ENCODE measurements around the gene NRN1L. TPM values are rescaled to one million over a fixed set of nuclear protein-coding genes. Genes with fewer than 3 reads are reported as not detected.

NRN1L gene
- total and polyA plus RNA-seq, 2 donors (not counting 3 experiments of a cell fraction or from before 2014, with no cell fraction given) = 0.37 TPM; not detected in 1

GRCh38 chr16:67933805-67934204 is 49.1 kb downstream of the NRN1L start:
- Histone ChIP-seq H2AFZ (ENCODE audit: low read depth, low read length) (no peak overlapping the region), H4K20me1 (replicated peaks; ENCODE audit: control insufficient read depth, extremely low read depth, insufficient read depth, low read length) (no peaks in the 10 kb centered on the region), H3K36me3 (ENCODE audit: control insufficient read depth in 2 of 2, extremely low read depth in 1 of 2, insufficient read depth in 2 of 2, low read length in 2 of 2) (peaks cover 0 to 5% of the 10 kb centered on the region in 2 experiments), H3K9me3 (replicated peaks; ENCODE audit: control insufficient read depth, insufficient read depth, low read length) (no peaks in the 10 kb centered on the region), H3K4me1 (ENCODE audit: control insufficient read depth, extremely low read depth, insufficient read depth, low read length) (peaks cover 13% of the 10 kb centered on the region), H3K9me1 (replicated peaks; ENCODE audit: control insufficient read depth, extremely low read depth, insufficient read depth, low read length) (no peaks in the 10 kb centered on the region), H3K79me2 (ENCODE audit: control insufficient read depth, insufficient read depth, low read length) (no peaks in the 10 kb centered on the region), H3K27ac (ENCODE audit: insufficient read depth, low read depth, low read length) (no peak overlapping the region), H3K4me3 (replicated peaks in 1 of 3; ENCODE audit: insufficient read depth in 1 of 3, low read depth in 1 of 3, low read length in 3 of 3) (no peak overlapping the region), H3K27me3 (ENCODE audit: control insufficient read depth in 2 of 2, insufficient read depth in 2 of 2, low read length in 2 of 2) (no peaks in the 10 kb centered on the region), H3K4me2 (ENCODE audit: insufficient read depth, low read length) (no peak overlapping the region), H3K9ac (replicated peaks; ENCODE audit: extremely low read depth, insufficient read depth, low read length) (no peak overlapping the region)
- ChIA-PET POLR2A (no interaction called here), CTCF (interaction anchor here (0.9 to 5.7 kb wide), 7 partner anchors 9 to 413 kb away, joined by 3 to 42 read pairs (median 6); partner anchors contain the start of gene NRN1L)
- DNase-seq (ENCODE audit: low read depth, low spot score) = no peak
- BruUV-seq (replicated peaks) = no TSS peak
- no peak for FAIRE-seq
- dilution Hi-C loops (cut with MboI; ENCODE audit: extremely low pct_ligation_motif_present, low sequenced_read_pairs) (no loop called here), intact Hi-C loops (cut with micrococcal nuclease) (no loop called here)
- no peak for TF ChIP-seq EZH2 (IDR thresholded peaks at IDR 0.05; ENCODE audit: borderline replicate concordance, low read depth, low read length, severe bottlenecking)
- no peak for TF ChIP-seq FOS (IDR thresholded peaks at IDR 0.05; ENCODE audit: borderline replicate concordance, insufficient read depth, low read length)
- no peak for TF ChIP-seq POLR2AphosphoS5 (IDR thresholded peaks at IDR 0.05; ENCODE audit: insufficient read depth, low read depth, low read length)
- TF ChIP-seq CTCF (IDR thresholded peaks at IDR 0.05; ENCODE audit: extremely low read depth in 1 of 2, insufficient read depth in 1 of 2, low read depth in 1 of 2, low read length in 2 of 2) = no peak
- TF ChIP-seq POLR2A (IDR thresholded peaks at IDR 0.05; ENCODE audit: low read depth, low read length) = no peak
- no peak for TF ChIP-seq JUN (IDR thresholded peaks at IDR 0.05; ENCODE audit: borderline replicate concordance, insufficient read depth, insufficient read length, low read depth)
- no peak for TF ChIP-seq GATA2 (IDR thresholded peaks at IDR 0.05; ENCODE audit: insufficient read depth, insufficient read length, low read depth, low read length)
- no peak for TF ChIP-seq MYC (IDR thresholded peaks at IDR 0.05; ENCODE audit: low read depth, low read length)
- TF ChIP-seq MAX (IDR thresholded peaks at IDR 0.05; ENCODE audit: insufficient read depth, insufficient read length) = no peak
